Measurements from ENCODE around the gene ALMS1. TPM values are rescaled to one million over a fixed set of nuclear protein-coding genes. Genes with fewer than 3 reads are reported as not detected.

ALMS1 gene
- total and polyA plus RNA-seq, 4 donors, result 22.0 to 55.3 (median 36.8) TPM

GRCh38 chr2:73359915-73360697 lies 25.5 kb upstream of the ALMS1 start:
- Histone ChIP-seq H3K36me3 (ENCODE audit: control insufficient read depth, insufficient read depth, low read length) (no peaks in the 10 kb centered on the region), H3K4me3 (ENCODE audit: low read depth, low read length) (no peak overlapping the region), H3K27me3 (ENCODE audit: control insufficient read depth, insufficient read depth, low read length) (no peaks in the 10 kb centered on the region), H3K27ac (ENCODE audit: low read depth, low read length) (no peak overlapping the region), H3K9me3 (ENCODE audit: control insufficient read depth, insufficient read depth, low read length) (no peaks in the 10 kb centered on the region), H3K4me1 (ENCODE audit: control insufficient read depth, insufficient read depth, low read length) (no peaks in the 10 kb centered on the region)
- DNase-seq (ENCODE audit: low read depth in 4 of 6, low spot score in 6 of 6), result peak in 5 of 6 donors; percentile 9 to 76 (median 23)
- no CpG with 5 or more reads among the region's 2 CpGs for WGBS (ENCODE audit: insufficient coverage)

GRCh38 chr2:73366060-73366459 lies 19.6 kb upstream of the ALMS1 start:
- Histone ChIP-seq H3K27ac (ENCODE audit: low read depth, low read length) (no peak overlapping the region), H3K4me3 (ENCODE audit: low read depth, low read length) (no peak overlapping the region), H3K27me3 (ENCODE audit: control insufficient read depth, insufficient read depth, low read length) (no peaks in the 10 kb centered on the region), H3K36me3 (ENCODE audit: control insufficient read depth, insufficient read depth, low read length) (no peaks in the 10 kb centered on the region), H3K4me1 (ENCODE audit: control insufficient read depth, insufficient read depth, low read length) (no peaks in the 10 kb centered on the region), H3K9me3 (ENCODE audit: control insufficient read depth, insufficient read depth, low read length) (no peaks in the 10 kb centered on the region)
- no CpG with 5 or more reads among the region's 1 CpG for WGBS (ENCODE audit: insufficient coverage)
- DNase-seq (ENCODE audit: low read depth in 4 of 6, low spot score in 6 of 6), result no peak

- Histone ChIP-seq H3K9me3 (ENCODE audit: control insufficient read depth, insufficient read depth, low read length) (no peaks in the 10 kb centered on the region), H3K27ac (ENCODE audit: low read depth, low read length) (no peak overlapping the region), H3K36me3 (ENCODE audit: control insufficient read depth, insufficient read depth, low read length) (no peaks in the 10 kb centered on the region), H3K4me1 (ENCODE audit: control insufficient read depth, insufficient read depth, low read length) (no peaks in the 10 kb centered on the region), H3K4me3 (ENCODE audit: low read depth, low read length) (no peak overlapping the region), H3K27me3 (ENCODE audit: control insufficient read depth, insufficient read depth, low read length) (peaks cover 6% of the 10 kb centered on the region)
- DNase-seq (ENCODE audit: low read depth in 4 of 6, low spot score in 6 of 6), result no peak
- WGBS (ENCODE audit: insufficient coverage), result 71% methylated on average over 1 of the region's 2 CpGs
Measured at GRCh38 chr2:73368781-73369180, 16.9 kb upstream of the ALMS1 start.

- no peaks in the 10 kb centered on the region for H3K9me3 ChIP-seq (ENCODE audit: control insufficient read depth, insufficient read depth, low read length)
- H3K36me3 ChIP-seq (ENCODE audit: control insufficient read depth, insufficient read depth, low read length), result no peaks in the 10 kb centered on the region
- peaks cover 6% of the 10 kb centered on the region for H3K27me3 ChIP-seq (ENCODE audit: control insufficient read depth, insufficient read depth, low read length)
- WGBS (ENCODE audit: insufficient coverage), result 91% methylated on average over 3 of the region's 3 CpGs
- no peak overlapping the region for H3K27ac ChIP-seq (ENCODE audit: low read depth, low read length)
- no peak overlapping the region for H3K4me3 ChIP-seq (ENCODE audit: low read depth, low read length)
- no peak for DNase-seq (ENCODE audit: low read depth in 4 of 6, low spot score in 6 of 6)
- H3K4me1 ChIP-seq (ENCODE audit: control insufficient read depth, insufficient read depth, low read length), result no peaks in the 10 kb centered on the region
Measured at GRCh38 chr2:73370348-73370747, 15.3 kb upstream of the ALMS1 start.

GRCh38 chr2:73373344-73373743 lies 12.3 kb upstream of the ALMS1 start:
- 78% methylated on average over 2 of the region's 2 CpGs for WGBS (ENCODE audit: insufficient coverage)
- Histone ChIP-seq H3K27me3 (ENCODE audit: control insufficient read depth, insufficient read depth, low read length) (peaks cover 11% of the 10 kb centered on the region), H3K9me3 (ENCODE audit: control insufficient read depth, insufficient read depth, low read length) (no peaks in the 10 kb centered on the region), H3K4me1 (ENCODE audit: control insufficient read depth, insufficient read depth, low read length) (no peaks in the 10 kb centered on the region), H3K4me3 (ENCODE audit: low read depth, low read length) (no peak overlapping the region), H3K27ac (ENCODE audit: low read depth, low read length) (no peak overlapping the region), H3K36me3 (ENCODE audit: control insufficient read depth, insufficient read depth, low read length) (no peaks in the 10 kb centered on the region)
- DNase-seq (ENCODE audit: low read depth in 4 of 6, low spot score in 6 of 6), result no peak

GRCh38 chr2:73374269-73374668 lies 11.4 kb upstream of the ALMS1 start:
- H3K27ac ChIP-seq (ENCODE audit: low read depth, low read length), result no peak overlapping the region
- no peak overlapping the region for H3K4me3 ChIP-seq (ENCODE audit: low read depth, low read length)
- WGBS (ENCODE audit: insufficient coverage), result 100% methylated on average over 1 of the region's 1 CpG
- H3K27me3 ChIP-seq (ENCODE audit: control insufficient read depth, insufficient read depth, low read length), result peaks cover 11% of the 10 kb centered on the region
- DNase-seq (ENCODE audit: low read depth in 4 of 6, low spot score in 6 of 6), result no peak
- no peaks in the 10 kb centered on the region for H3K4me1 ChIP-seq (ENCODE audit: control insufficient read depth, insufficient read depth, low read length)
- no peaks in the 10 kb centered on the region for H3K9me3 ChIP-seq (ENCODE audit: control insufficient read depth, insufficient read depth, low read length)
- H3K36me3 ChIP-seq (ENCODE audit: control insufficient read depth, insufficient read depth, low read length), result no peaks in the 10 kb centered on the region

- peaks cover 11% of the 10 kb centered on the region for H3K27me3 ChIP-seq (ENCODE audit: control insufficient read depth, insufficient read depth, low read length)
- 100% methylated on average over 1 of the region's 2 CpGs for WGBS (ENCODE audit: insufficient coverage)
- H3K4me3 ChIP-seq (ENCODE audit: low read depth, low read length), result no peak overlapping the region
- no peak overlapping the region for H3K27ac ChIP-seq (ENCODE audit: low read depth, low read length)
- H3K36me3 ChIP-seq (ENCODE audit: control insufficient read depth, insufficient read depth, low read length), result no peaks in the 10 kb centered on the region
- no peaks in the 10 kb centered on the region for H3K9me3 ChIP-seq (ENCODE audit: control insufficient read depth, insufficient read depth, low read length)
- H3K4me1 ChIP-seq (ENCODE audit: control insufficient read depth, insufficient read depth, low read length), result no peaks in the 10 kb centered on the region
- no peak for DNase-seq (ENCODE audit: low read depth in 4 of 6, low spot score in 6 of 6)
Measured at GRCh38 chr2:73376681-73377080, 9.0 kb upstream of the ALMS1 start.

- no peaks in the 10 kb centered on the region for H3K4me1 ChIP-seq (ENCODE audit: control insufficient read depth, insufficient read depth, low read length)
Measured at GRCh38 chr2:73383036-73383435, 2.6 kb upstream of the ALMS1 start.

GRCh38 chr2:73385123-73385503 lies 523 bp upstream of the ALMS1 start:
- H3K4me1 ChIP-seq (ENCODE audit: control insufficient read depth, insufficient read depth, low read length), result no peaks in the 10 kb centered on the region
- 9% methylated on average over 6 of the region's 9 CpGs for WGBS (ENCODE audit: insufficient coverage)
- no peaks in the 10 kb centered on the region for H3K36me3 ChIP-seq (ENCODE audit: control insufficient read depth, insufficient read depth, low read length)
- peak overlapping the region; percentile 56 for H3K4me3 ChIP-seq (ENCODE audit: low read depth, low read length)
- H3K27me3 ChIP-seq (ENCODE audit: control insufficient read depth, insufficient read depth, low read length), result no peaks in the 10 kb centered on the region
- no peak for DNase-seq (ENCODE audit: low read depth in 4 of 6, low spot score in 6 of 6)
- H3K9me3 ChIP-seq (ENCODE audit: control insufficient read depth, insufficient read depth, low read length), result no peaks in the 10 kb centered on the region
- peak overlapping the region; percentile 75 for H3K27ac ChIP-seq (ENCODE audit: low read depth, low read length)

More at GRCh38 chr2:73383036-73383435, 2.6 kb upstream of the ALMS1 start:
- WGBS (ENCODE audit: insufficient coverage), result 76% methylated on average over 2 of the region's 3 CpGs
- Histone ChIP-seq H3K27ac (ENCODE audit: low read depth, low read length) (no peak overlapping the region), H3K27me3 (ENCODE audit: control insufficient read depth, insufficient read depth, low read length) (no peaks in the 10 kb centered on the region), H3K4me3 (ENCODE audit: low read depth, low read length) (no peak overlapping the region), H3K36me3 (ENCODE audit: control insufficient read depth, insufficient read depth, low read length) (no peaks in the 10 kb centered on the region), H3K9me3 (ENCODE audit: control insufficient read depth, insufficient read depth, low read length) (no peaks in the 10 kb centered on the region)
- no peak for DNase-seq (ENCODE audit: low read depth in 4 of 6, low spot score in 6 of 6)

- Histone ChIP-seq H3K4me1 (ENCODE audit: control insufficient read depth, insufficient read depth, low read length) (no peaks in the 10 kb centered on the region), H3K27ac (ENCODE audit: low read depth, low read length) (peak overlapping the region; percentile 92), H3K27me3 (ENCODE audit: control insufficient read depth, insufficient read depth, low read length) (no peaks in the 10 kb centered on the region), H3K36me3 (ENCODE audit: control insufficient read depth, insufficient read depth, low read length) (no peaks in the 10 kb centered on the region), H3K4me3 (ENCODE audit: low read depth, low read length) (peak overlapping the region; percentile 56), H3K9me3 (ENCODE audit: control insufficient read depth, insufficient read depth, low read length) (no peaks in the 10 kb centered on the region)
- peak in 4 of 6 donors; percentile 17 to 78 (median 36) for DNase-seq (ENCODE audit: low read depth in 4 of 6, low spot score in 6 of 6)
- WGBS (ENCODE audit: insufficient coverage), result 0% methylated on average over 14 of the region's 24 CpGs
Measured at GRCh38 chr2:73386342-73386868, 769 bp downstream of the ALMS1 start.
